HG03175 (cell line): Measurements from ENCODE around the gene TRABD.

ENCODE experiments used
- ATAC-seq: cut with Tn5 transposase; IDR thresholded peaks from one replicate; pipeline ENCODE4 v1.9.1; 2021; ENCODE audit warnings: mild to moderate bottlenecking, moderate library complexity; ENCODE audit not compliant: unreplicated experiment

Gene TRABD

GRCh38 chr22:50184902-50185374 is 775 bp upstream of the TRABD start:
- no peak for ATAC-seq

- ATAC-seq: no peak
These were observed 535 bp downstream of the TRABD start for GRCh38 chr22:50186181-50186714.

- no peak for ATAC-seq
These were observed 1.2 kb downstream of the TRABD start for GRCh38 chr22:50186761-50187523.

GRCh38 chr22:50188356-50188755 is 2.6 kb downstream of the TRABD start:
- ATAC-seq: no peak

- no peak for ATAC-seq
These were observed 3.6 kb downstream of the TRABD start for GRCh38 chr22:50189184-50189848.

GRCh38 chr22:50189849-50190181 is 4.1 kb downstream of the TRABD start:
- ATAC-seq: peak; percentile 4

- ATAC-seq: peak; percentile 51
These were observed 4.6 kb downstream of the TRABD start for GRCh38 chr22:50190182-50190940.

GRCh38 chr22:50190941-50191741 is 5.4 kb downstream of the TRABD start:
- peak; percentile 32 for ATAC-seq

GRCh38 chr22:50192436-50193204 is 6.9 kb downstream of the TRABD start:
- no peak for ATAC-seq

- ATAC-seq: no peak
These were observed 7.9 kb downstream of the TRABD start for GRCh38 chr22:50193621-50194020.

- no peak for ATAC-seq
These were observed 8.5 kb downstream of the TRABD start for GRCh38 chr22:50194037-50194805.

GRCh38 chr22:50196256-50196655 is 10.5 kb downstream of the TRABD start:
- no peak for ATAC-seq

GRCh38 chr22:50197000-50197800 is 11.5 kb downstream of the TRABD start:
- no peak for ATAC-seq

- no peak for ATAC-seq
These were observed 12.3 kb downstream of the TRABD start for GRCh38 chr22:50197856-50198623.

GRCh38 chr22:50198624-50199017 is 12.9 kb downstream of the TRABD start:
- ATAC-seq: no peak

- ATAC-seq: no peak
These were observed 13.6 kb downstream of the TRABD start for GRCh38 chr22:50199251-50199721.

GRCh38 chr22:50199829-50200460 is 14.2 kb downstream of the TRABD start:
- no peak for ATAC-seq
